ELR (cell line): Measurements from ENCODE around the gene PRKCZ.
"Not testable (repeated sequence)": the region's sequence is repeated elsewhere in the genome, so short reads cannot be mapped to it uniquely, and the experiment has no call there.

Experiments used
- DNase-seq: peaks from one replicate; pipeline ENCODE4 v3.0.0-alpha.2; 2015; ENCODE audit warnings: low read depth

PRKCZ gene

DNA sequence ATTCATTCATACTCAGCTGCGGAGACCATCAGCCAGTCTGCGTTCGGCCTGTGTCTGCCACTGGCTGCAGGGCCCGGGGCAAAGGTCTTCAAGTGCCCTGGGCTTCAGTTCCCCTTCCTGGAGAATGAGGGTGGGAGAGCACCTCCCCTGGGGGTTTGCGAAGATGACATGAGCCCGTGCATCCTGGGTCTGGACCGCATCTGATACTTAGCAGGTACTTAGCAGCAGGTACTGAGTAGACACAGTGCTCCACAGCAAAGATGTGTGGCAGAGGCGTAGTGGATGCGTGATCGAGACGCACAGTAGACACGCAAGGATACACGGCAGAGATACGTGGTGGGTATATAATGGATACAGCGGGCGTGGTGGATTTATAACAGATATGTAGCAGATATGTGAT, 51.3 kb downstream of the PRKCZ start:
- no peak for DNase-seq

DNA sequence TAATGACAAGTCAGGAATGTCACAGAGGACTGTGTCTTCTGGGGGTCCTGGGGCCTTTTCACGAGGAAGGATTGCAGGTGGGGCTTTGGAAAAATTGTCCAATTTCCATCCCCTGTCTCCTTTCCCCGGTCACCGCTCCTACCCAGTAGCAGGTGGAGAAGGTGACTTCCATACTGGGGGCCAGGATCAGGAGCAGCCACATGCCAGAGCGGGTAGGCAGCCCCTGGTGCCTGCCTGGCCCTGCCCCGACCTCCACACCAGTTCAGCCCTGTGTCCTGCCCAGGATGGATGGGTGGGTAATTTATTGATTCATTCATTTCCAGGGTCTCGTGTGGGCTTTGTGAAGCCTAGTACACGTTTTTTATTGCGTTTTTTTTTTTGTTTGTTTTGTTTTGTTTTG, 51.7 kb downstream of the PRKCZ start:
- DNase-seq, result no peak

- DNase-seq, result no peak
Observed at GRCh38 chr1:2102753-2103152, 52.5 kb downstream of the PRKCZ start.

GRCh38 chr1:2103266-2103900, 53.2 kb downstream of the PRKCZ start:
- DNase-seq, result no peak

DNA sequence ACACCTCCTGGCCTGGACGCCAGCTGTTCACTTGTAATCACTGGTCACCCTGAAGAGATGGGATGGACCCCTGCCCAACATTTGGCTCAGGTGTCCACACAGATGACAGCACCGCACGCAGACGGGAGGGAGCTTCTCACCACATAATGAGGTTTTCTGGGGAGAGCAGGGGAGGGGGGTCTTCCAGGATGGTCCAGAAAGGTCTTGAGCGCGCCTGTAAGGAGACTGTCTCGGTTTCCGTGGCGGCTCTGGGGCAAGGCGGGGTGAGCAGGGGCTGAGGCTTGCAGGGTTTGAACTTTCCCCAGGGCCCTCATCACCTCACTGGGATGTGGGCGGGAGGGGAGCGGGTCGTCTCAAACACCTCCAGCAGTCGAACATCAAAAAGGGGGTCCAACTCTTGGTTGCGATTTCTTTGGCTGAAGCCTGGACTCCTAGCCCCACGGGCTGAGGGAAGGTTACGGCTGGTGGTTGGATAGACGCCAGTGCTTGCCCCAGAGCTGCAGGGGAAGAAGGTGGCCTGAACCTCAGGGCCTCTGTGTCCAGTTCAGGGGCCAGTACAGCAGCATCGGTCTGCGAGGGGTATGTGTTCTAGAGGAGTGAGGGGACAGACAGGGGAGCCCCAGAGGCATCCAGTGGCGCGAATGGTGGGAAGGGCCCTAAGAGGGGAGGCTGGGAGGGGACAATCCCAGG, 53.8 kb downstream of the PRKCZ start:
- no peak for DNase-seq

DNA sequence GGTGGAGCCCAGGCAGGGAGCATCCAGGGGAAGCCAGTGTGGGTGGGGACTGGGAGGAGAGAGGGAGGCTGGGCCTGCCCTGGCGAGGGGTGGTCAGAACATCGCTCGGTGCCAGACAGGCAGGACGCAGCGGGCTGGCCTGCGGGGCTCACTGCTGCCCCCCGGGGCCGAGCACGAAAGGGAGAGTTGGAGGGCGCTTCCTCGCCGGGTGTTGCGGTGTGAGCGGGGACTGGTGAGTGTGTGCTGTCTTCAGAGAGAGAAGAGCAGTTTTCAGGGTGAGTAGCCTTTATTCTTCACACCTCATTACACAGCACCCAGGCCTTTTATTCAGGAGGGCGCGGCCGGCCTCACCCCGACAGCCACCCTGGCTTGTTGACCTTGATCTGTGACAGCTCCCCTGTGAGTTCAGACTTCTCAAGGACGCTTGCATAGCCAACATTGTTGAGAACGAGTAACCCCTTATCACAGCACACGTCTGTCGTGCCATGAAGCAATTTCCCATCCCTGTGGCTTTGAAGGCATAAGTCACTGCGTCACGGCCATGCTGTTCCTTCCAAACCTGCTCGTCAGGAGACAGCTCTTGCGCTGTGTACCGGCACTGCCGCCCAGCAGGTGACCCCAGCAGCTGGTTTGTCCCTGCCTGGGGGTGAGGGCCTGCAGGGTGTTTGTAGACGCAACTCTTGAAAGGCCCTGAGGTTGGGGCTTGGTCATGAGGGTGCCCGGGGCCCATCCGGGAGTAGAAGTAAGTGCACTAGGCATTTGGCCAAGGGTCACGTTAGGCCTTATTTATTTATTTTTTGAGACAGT, 54.6 kb downstream of the PRKCZ start:
- no peak for DNase-seq

DNA sequence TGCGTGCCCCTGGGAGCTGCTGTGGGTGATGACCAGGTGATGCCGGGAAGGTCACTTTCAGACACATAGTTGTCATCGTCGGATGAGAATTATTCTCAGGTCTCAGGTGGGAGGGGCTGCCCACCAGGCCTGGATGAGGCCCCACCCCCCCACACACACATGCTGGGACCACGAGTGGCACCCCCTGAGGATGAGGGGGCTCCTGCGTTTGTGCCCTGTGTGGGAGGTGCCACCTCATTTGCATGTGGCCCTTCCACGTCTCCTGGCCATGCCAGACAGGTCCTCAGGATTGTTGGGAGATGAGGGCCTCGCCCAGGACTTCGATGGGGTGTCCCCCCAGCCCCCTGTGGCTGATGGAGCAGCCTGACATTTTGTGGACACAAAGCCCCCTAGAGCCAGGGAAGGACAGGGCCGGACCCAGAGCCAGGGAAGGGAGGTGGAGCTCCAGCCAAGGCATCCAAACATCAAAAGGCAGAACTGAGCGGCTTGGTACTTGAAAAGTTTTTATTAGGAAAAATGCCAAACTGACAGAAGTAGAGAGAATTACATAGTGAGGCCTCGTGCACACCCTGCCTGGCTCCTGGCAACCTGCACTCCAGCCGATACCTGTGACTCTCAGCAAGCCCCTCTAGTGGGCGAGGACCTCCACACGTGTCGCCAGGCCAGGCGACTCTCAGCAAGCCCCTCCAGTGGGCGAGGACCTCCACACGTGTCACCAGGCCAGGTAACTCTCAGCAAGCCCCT, 55.7 kb downstream of the PRKCZ start:
- no peak for DNase-seq

GRCh38 chr1:2106659-2107405, 56.6 kb downstream of the PRKCZ start:
- DNase-seq, result no peak

DNA sequence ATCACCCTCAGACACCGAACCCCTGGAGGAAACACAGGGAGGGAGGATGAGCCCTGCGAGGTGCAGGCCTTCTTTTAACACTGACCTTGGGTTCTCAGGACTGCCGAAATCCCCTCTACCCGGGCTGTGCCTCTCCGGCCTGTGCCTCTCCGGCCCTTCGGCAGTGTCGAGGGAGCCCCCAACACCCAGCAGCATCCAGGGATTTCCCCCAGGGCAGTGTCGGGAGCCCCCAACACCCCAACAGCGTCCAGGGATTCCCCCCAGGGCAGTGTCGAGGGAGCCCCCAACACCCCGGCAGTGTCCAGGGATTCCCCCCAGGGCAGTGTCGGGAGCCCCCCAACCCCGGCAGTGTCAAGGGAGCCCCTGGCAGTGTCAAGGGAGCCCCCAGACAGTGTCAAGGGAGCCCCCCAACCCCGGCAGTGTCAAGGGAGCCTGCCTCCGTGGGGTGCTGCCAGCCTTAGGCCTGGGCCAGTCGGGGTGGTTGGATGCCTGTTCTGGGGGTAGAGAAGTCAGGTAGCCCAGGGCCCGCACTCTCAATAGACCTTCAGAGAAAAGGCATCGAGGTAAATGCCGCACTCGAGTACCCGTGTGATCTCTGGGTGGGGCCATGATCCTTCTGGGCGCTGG, 57.5 kb downstream of the PRKCZ start:
- no peak for DNase-seq

DNA sequence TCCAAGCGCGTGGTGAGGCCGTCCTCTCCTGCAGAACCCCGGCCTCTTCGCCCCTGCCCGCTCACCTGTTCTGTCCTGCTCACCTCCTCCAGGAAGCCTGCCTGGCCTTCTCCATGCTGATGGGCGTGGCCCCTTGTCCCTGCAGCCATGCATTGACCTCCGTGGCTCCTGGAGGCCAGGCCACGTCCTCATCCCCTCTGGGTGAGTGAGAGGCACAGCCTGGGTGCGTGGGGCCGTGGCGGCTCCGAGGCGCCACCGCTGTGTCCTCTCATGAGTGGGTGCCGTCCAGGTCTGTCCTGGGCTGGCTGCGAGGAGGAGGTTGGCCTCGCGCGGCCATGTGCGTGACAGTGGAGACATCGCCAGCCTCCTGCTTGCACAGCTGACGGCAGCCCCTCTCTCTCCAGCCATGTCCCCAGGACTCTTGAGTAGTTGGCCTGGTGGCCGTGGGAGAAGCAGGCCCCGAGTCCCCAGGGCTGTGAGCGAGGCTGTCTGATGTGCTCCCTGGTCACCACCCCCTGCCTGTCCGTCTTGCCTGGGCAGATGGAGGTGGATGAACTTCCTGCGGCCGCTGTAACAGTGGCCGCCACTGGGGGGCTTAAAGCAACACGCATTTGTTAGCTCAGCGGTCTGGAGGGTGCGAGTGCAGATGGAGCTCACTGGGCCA, 58.1 kb downstream of the PRKCZ start:
- DNase-seq, result peak; percentile 60

DNA sequence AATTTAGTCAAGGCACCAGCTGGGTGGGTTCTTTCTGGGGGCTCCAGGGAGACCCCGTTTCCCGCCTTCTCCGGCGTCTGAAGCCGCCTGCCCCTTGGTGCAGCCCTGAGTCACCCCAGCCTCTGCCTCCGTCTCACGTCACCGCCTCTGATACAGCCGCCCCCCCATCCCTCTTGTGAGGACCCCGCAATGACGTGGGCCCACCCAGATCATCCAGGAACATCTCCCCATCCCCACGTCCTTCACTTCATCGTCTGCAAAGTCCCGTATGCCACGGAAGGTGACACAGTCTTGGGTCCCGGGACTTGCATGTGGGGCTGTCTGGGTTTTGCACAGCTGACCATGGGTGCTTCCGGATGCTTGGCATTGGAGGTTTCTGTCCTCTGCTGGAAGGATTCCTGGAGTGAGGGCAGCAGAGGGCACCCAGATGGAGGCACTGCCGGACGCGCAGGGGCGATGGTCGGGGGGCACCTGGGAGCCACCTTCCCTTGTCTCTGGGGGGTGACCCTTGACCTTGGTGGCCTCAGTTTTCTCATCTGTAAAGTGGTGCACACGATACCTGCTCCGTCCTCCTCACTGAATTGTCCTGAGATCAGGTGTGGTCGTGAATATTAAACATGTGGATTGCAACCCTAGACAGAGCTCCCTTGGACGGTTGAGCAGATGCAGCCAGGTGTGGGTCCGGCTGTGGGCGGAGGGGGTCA, 58.8 kb downstream of the PRKCZ start:
- DNase-seq, result no peak

GRCh38 chr1:2109581-2110021, 59.4 kb downstream of the PRKCZ start:
- no peak for DNase-seq

DNA sequence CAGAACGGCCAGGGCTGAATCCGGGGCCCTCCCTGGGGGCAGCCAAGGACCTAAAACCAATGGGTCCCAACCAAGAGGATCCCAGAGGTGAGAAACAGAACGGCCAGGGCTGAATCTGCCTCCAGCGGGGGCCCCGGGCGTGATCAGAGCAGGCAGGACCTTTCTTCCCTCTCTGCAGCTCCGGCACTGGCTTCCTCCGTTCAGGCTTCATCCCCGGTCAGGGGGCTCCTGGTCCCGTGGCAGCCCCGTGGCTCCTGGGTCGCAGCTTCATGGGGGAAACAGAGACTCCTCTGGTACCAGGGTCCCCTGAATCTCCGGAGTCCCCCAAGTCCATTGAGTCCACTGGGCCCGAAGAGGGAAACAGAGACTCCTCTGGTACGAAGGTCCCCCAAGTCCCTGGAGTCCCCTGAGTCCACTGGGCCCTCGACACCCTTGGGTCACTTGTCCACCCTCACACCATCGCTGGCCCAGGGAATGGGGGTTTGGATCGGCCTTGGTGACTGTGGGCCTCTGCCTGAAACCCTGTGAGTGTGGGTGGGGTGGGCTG, 60.1 kb downstream of the PRKCZ start:
- DNase-seq, result no peak

DNA sequence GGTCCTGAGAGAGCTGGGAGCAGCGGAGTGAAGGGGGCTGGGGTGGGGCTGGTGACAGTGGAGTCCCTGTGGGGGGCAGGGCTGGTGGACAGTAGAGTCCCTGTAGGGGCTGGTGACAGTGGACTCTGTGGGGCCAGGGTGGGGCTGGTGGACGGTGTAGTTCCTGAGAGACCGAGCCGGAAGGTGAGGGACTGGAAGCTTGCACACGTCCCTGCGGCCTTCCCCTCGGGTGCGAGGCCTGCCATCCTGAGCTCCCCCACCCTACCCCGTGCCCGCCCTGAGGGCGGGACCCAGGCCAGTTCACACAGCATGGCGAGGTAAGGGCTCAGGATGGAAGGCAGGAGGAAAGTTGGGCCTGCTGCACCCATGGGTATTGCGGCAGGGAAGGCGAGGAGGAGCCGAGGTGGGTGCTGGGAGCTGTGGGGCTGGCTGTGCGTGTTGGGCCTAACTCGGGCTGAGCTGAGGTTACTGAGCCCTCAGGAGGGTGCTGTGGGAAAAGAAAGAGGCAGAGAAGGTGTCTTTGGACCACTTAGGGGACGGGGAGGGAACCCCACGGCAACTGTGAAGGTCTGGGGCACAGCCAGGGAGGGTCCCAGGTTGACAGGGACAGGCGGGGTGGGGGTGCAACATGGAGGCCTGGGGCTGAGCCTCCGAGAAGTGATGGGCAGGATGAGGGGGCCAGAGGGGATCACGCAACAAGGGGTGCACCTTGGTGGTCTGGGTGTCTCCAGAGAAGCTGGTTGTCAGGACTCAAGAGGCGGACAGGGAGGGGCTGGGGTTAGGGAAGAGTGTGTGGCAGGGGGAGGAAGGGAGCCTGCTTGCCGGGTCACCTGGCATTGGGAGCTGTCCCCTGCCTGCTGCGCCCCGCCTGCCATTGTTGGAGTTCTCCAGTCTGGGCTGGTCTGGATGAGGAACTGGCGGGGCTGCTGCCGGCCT, 60.8 kb downstream of the PRKCZ start:
- no peak for DNase-seq

DNA sequence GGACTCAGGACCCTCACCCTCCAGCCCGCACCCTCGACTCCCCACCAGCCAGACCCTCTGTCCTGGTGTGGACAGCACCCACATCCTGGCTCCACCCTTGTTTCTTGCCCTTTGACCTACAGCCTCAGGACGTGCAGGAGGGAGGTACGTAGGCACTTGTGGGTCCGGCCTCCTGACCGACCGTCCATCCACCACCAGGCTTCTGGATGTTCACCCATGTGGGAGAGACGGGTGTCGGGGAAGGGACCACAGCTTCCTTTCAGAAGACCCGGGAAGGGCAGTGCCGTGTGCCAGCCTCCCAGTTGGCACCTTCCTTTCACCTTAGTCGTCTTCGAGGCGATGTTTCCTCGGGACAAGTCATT, 61.4 kb downstream of the PRKCZ start:
- DNase-seq, result no peak

DNA sequence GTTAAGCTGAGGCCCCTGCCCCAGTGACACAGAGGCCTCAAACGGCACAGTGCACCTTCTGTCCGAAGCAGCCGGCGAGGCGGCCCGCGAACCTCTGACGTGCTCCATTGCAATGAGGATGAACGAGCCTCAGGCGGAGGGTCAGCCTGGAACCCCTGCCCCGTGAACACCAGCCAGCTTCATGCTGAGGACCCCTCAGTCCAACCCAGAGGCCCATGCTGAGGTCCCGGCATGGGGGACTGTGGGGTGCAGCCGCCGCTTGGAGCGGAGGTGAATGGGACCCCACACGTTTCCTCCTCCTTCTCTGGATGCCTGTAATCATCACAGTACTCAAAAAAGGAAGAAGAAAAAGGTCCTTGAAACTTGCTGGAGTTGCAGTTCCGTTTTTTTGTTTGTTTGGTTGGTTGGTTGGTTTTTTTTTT, 62.1 kb downstream of the PRKCZ start:
- no peak for DNase-seq

DNA sequence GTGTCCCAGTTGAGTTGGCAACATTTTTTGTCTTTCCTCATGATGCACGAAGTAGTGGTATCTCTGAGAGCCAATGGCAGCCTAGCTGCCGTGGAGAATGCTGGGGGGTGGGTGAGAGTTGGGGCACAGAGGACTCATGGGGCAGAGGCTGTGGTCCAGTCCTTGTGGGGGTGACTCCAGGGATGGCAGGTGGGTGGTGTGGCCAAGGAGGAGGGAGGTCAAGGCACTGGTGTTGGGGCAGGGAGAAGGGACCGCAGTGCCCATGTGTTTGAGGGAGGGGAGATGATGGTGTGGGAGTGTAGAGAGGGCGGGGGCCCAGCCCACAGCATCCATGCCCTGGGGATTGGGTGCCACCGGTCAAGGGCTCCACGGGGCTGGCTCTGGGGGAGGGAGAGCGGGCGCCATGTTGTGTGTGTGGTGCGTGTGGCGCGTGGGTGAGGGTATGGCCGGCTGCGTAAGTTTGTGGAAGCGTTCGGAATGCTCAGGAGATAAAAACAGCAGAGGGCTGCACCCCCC, 63.5 kb downstream of the PRKCZ start:
- DNase-seq, result no peak

DNA sequence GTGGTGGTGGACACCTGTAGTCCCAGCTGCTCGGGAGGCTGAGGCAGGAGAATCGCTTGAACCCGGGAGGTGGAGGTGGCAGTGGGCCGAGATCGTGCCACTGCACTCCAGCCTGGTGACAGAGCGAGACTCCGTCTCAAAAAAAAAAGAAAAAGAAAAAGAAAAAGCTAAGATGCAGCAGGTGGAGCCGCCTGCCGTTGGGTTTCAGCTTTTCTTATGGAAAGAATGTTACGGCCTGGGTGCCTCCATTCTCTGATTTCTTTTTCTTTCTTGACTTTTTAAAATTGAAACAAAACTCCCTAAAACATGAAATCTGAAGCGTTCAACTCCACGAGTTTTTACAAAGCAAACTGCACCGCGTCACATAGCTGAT, 64.4 kb downstream of the PRKCZ start:
- DNase-seq, result not testable (repeated sequence)
